ENCODE data around the gene NIT1.
A peak's percentile ranks its signal among the peaks of the same experiment; 100 is the strongest.

The NIT1 gene

GRCh38 chr1:161157867-161158266 is 40.0 kb downstream of the NIT1 start:
- no peak overlapping the region for H3K9ac ChIP-seq (ENCODE audit: low read length)
- H3K4me2 ChIP-seq (ENCODE audit: low read length) = no peak overlapping the region
- H3K79me2 ChIP-seq (ENCODE audit: low read length) = peaks cover 31% of the 10 kb centered on the region
- H3K27me3 ChIP-seq (ENCODE audit: low read depth, low read length) = no peaks in the 10 kb centered on the region
- H4K20me1 ChIP-seq (ENCODE audit: insufficient read depth, low read length) = no peaks in the 10 kb centered on the region
- H3K36me3 ChIP-seq (replicated peaks; ENCODE audit: low read depth, low read length) = peaks cover 17% of the 10 kb centered on the region
- no peak overlapping the region for H2AFZ ChIP-seq (ENCODE audit: low read depth, low read length)
- H3K9me3 ChIP-seq (ENCODE audit: insufficient read depth, low read length) = no peaks in the 10 kb centered on the region
- no peak overlapping the region for H3K27ac ChIP-seq (ENCODE audit: low read length)
- H3K4me3 ChIP-seq (ENCODE audit: low read length) = no peak overlapping the region
- H3K4me1 ChIP-seq (ENCODE audit: low read length) = peaks cover 20% of the 10 kb centered on the region
- no peak for TF ChIP-seq EZH2phosphoT487 (IDR thresholded peaks at IDR 0.05; ENCODE audit: low read depth)
- TF ChIP-seq, protein P1, sequence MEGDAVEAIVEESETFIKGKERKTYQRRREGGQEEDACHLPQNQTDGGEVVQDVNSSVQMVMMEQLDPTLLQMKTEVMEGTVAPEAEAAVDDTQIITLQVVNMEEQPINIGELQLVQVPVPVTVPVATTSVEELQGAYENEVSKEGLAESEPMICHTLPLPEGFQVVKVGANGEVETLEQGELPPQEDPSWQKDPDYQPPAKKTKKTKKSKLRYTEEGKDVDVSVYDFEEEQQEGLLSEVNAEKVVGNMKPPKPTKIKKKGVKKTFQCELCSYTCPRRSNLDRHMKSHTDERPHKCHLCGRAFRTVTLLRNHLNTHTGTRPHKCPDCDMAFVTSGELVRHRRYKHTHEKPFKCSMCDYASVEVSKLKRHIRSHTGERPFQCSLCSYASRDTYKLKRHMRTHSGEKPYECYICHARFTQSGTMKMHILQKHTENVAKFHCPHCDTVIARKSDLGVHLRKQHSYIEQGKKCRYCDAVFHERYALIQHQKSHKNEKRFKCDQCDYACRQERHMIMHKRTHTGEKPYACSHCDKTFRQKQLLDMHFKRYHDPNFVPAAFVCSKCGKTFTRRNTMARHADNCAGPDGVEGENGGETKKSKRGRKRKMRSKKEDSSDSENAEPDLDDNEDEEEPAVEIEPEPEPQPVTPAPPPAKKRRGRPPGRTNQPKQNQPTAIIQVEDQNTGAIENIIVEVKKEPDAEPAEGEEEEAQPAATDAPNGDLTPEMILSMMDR (IDR thresholded peaks at IDR 0.05; ENCODE audit: low read depth, low read length) = 0 out of 2 replicates have a peak, but pooled peaks have one; percentile 6

DNA sequence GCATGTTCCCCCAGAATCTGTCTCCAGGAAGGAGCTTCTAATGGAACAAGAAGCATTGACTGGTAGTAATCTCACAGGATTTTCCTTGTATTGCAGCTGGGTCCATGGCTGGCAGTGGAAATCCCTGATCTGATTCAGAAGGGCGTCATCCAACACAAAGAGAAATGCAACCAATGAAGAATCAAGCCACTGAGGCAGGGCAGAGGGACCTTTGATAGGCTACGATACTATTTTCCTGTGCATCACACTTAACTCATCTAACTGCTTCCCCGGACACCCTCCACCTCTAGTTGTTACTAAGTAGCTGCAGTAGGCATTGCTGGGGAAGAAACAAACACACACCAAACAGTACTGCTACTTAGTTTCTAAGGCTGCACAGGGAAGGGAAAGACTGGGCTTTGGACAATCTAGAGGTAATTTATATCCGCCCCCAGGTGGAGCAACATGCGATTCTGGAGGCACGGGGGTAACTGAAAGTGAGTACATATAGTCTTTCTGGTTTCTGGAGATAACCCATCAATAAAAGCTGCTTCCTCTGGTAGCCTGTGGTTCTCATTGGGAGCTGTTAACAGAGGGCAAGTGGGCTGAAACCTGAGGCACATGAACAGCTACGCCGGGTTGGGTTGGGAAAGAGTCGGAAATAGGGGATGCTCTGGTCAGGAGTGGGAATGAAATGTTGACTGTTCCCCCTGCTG is 40.6 kb downstream of the NIT1 start:
- Histone ChIP-seq H3K9ac (ENCODE audit: low read length) (peak overlapping the region; percentile 84; the same call in 1 of the 2 replicates), H3K79me2 (ENCODE audit: low read length) (peaks cover 31% of the 10 kb centered on the region), H3K27me3 (ENCODE audit: low read depth, low read length) (no peaks in the 10 kb centered on the region), H3K9me3 (ENCODE audit: insufficient read depth, low read length) (no peaks in the 10 kb centered on the region), H2AFZ (ENCODE audit: low read depth, low read length) (no peak overlapping the region), H3K4me1 (ENCODE audit: low read length) (peaks cover 18% of the 10 kb centered on the region), H3K4me3 (ENCODE audit: low read length) (peak overlapping the region; percentile 86), H3K4me2 (ENCODE audit: low read length) (peak overlapping the region; percentile 89), H3K27ac (ENCODE audit: low read length) (0 out of 2 replicates have a peak overlapping the region, but pooled peaks have one; percentile 19), H3K36me3 (replicated peaks; ENCODE audit: low read depth, low read length) (peaks cover 17% of the 10 kb centered on the region), H4K20me1 (ENCODE audit: insufficient read depth, low read length) (no peaks in the 10 kb centered on the region)
- TF ChIP-seq, protein P1 (IDR thresholded peaks at IDR 0.05; ENCODE audit: low read depth, low read length) = no peak
- no peak for TF ChIP-seq EZH2phosphoT487 (IDR thresholded peaks at IDR 0.05; ENCODE audit: low read depth)

- peak within 1 kb of the TSS; percentile 86 for H3K4me3 ChIP-seq (ENCODE audit: low read length)
- peak within 1 kb of the TSS; percentile 93 for H3K4me2 ChIP-seq (ENCODE audit: low read length)
- H3K9me3 ChIP-seq (ENCODE audit: insufficient read depth, low read length) = no peaks in the 10 kb centered on the region
- peak within 1 kb of the TSS; percentile 45 for H3K27ac ChIP-seq (ENCODE audit: low read length)
- no peaks in the 10 kb centered on the region for H4K20me1 ChIP-seq (ENCODE audit: insufficient read depth, low read length)
- peak within 1 kb of the TSS; percentile 57; the same call in 1 of the 2 replicates for H2AFZ ChIP-seq (ENCODE audit: low read depth, low read length)
- H3K27me3 ChIP-seq (ENCODE audit: low read depth, low read length) = no peaks in the 10 kb centered on the region
- H3K36me3 ChIP-seq (replicated peaks; ENCODE audit: low read depth, low read length) = peaks cover 23% of the 10 kb centered on the region
- TF ChIP-seq, protein P1 (IDR thresholded peaks at IDR 0.05; ENCODE audit: low read depth, low read length) = peak; percentile 25; the same call in 1 of the 2 replicates
- TF ChIP-seq EZH2phosphoT487 (IDR thresholded peaks at IDR 0.05; ENCODE audit: low read depth) = no peak
- H3K79me2 ChIP-seq (ENCODE audit: low read length) = peaks cover 29% of the 10 kb centered on the region
- peaks cover 18% of the 10 kb centered on the region for H3K4me1 ChIP-seq (ENCODE audit: low read length)
- peak within 1 kb of the TSS; percentile 84 for H3K9ac ChIP-seq (ENCODE audit: low read length)
Observed at GRCh38 chr1:161159087-161159912, 41.4 kb downstream of the NIT1 start, which contains the start of gene USP21. Gene USP21, plus strand, starts transcription at chr1:161159500. Its CDS starts 1,141 bp downstream, at chr1:161160641.

DNA sequence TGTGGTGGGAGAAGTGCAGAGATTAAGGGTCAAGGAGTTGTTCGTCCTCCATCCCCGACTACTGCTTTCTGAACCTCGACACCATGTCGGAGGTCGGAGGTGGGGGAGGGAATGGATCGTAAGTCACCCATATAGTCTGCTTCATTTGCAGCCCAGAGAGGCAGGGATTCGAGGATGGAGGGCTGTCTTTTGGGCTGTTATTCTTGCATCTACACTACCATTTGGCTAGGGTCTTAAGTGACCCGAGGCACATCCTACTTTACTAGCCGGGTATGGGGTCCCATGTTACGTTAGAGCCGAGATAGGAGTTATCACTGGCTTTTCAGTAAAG is 42.0 kb downstream of the NIT1 start:
- Histone ChIP-seq H3K36me3 (replicated peaks; ENCODE audit: low read depth, low read length) (peaks cover 27% of the 10 kb centered on the region), H3K79me2 (ENCODE audit: low read length) (peaks cover 24% of the 10 kb centered on the region), H2AFZ (ENCODE audit: low read depth, low read length) (peak overlapping the region; percentile 10; the same call in 1 of the 2 replicates)

More for the DNA sequence above, 42.0 kb downstream of the NIT1 start:
- TF ChIP-seq, protein P1 (IDR thresholded peaks at IDR 0.05; ENCODE audit: low read depth, low read length) = no peak
- TF ChIP-seq EZH2phosphoT487 (IDR thresholded peaks at IDR 0.05; ENCODE audit: low read depth) = no peak
- H3K9me3 ChIP-seq (ENCODE audit: insufficient read depth, low read length) = no peaks in the 10 kb centered on the region
- H3K4me2 ChIP-seq (ENCODE audit: low read length) = peak overlapping the region; percentile 93
- peaks cover 16% of the 10 kb centered on the region for H3K4me1 ChIP-seq (ENCODE audit: low read length)
- peak overlapping the region; percentile 84 for H3K9ac ChIP-seq (ENCODE audit: low read length)
- H3K4me3 ChIP-seq (ENCODE audit: low read length) = peak overlapping the region; percentile 86
- no peaks in the 10 kb centered on the region for H3K27me3 ChIP-seq (ENCODE audit: low read depth, low read length)
- peak overlapping the region; percentile 45 for H3K27ac ChIP-seq (ENCODE audit: low read length)
- H4K20me1 ChIP-seq (ENCODE audit: insufficient read depth, low read length) = no peaks in the 10 kb centered on the region
